H1 (cell line): ENCODE data around the gene DUSP12.

Experiments
- ATF3 ChIP-seq: IDR thresholded peaks from 2 replicates; pipeline ENCODE4 v1.6.1; 2011; ENCODE audit warnings: low read depth, mild to moderate bottlenecking, low read length; ENCODE audit not compliant: insufficient read depth
- CEBPB ChIP-seq: IDR thresholded peaks from 2 replicates; pipeline ENCODE4 v1.6.1; 2012; ENCODE audit warnings: low read depth, low read length
- CREB1 ChIP-seq: IDR thresholded peaks from 2 replicates; pipeline ENCODE4 v1.6.1; 2012; ENCODE audit warnings: inconsistent platforms
- CTCF ChIP-seq, 3 experiments: IDR thresholded peaks; 1 replicate in 2 of 3; 2 replicates in 1 of 3; pipeline versions ENCODE4 v1.5.1 to v1.6.1; 2011; ENCODE audit warnings: low read length in 3 of 3, mild to moderate bottlenecking in 3 of 3, inconsistent platforms in 2 of 3, low read depth in 1 of 3, moderate library complexity in 1 of 3; ENCODE audit not compliant: insufficient read depth in 1 of 3; ENCODE audit errors: control extremely low read depth in 1 of 3
- EP300 ChIP-seq, 2 experiments: IDR thresholded peaks; 1 replicate in 1 of 2; 2 replicates in 1 of 2; pipeline ENCODE4 v1.6.1; 2011 to 2012; ENCODE audit warnings: low read depth in 2 of 2, low read length in 2 of 2, mild to moderate bottlenecking in 2 of 2, borderline replicate concordance in 1 of 2, inconsistent platforms in 1 of 2, moderate library complexity in 1 of 2
- EZH2 ChIP-seq: fragments of 200-600 bp; sonication (generic); IDR thresholded peaks from 2 replicates; pipeline ENCODE4 v1.7.1; 2012; ENCODE audit warnings: low read depth, mild to moderate bottlenecking, moderate library complexity, low read length, inconsistent platforms; ENCODE audit not compliant: severe bottlenecking
- GTF2F1 ChIP-seq: IDR thresholded peaks from 2 replicates; pipeline ENCODE4 v1.6.1; 2012; ENCODE audit warnings: low read depth, low read length, improper control_type of control experiment, borderline replicate concordance
- HDAC2 ChIP-seq, 2 experiments: fragments of 300-600 bp in 1 of 2; sonication (generic) in 1 of 2; IDR thresholded peaks; 2 replicates each; pipeline ENCODE4 v1.6.1; 2011 to 2012; ENCODE audit warnings: low read depth in 2 of 2, low read length in 2 of 2, mild to moderate bottlenecking in 2 of 2, moderate library complexity in 2 of 2, borderline replicate concordance in 1 of 2, inconsistent platforms in 1 of 2
- PHF8 ChIP-seq: fragments of 200-600 bp; sonication (generic); conservative IDR thresholded peaks from 2 replicates; pipeline ENCODE4 v1.7.1; 2012; ENCODE audit warnings: low read depth, mild to moderate bottlenecking, inconsistent platforms, low read length, moderate library complexity
- POLR2AphosphoS5 ChIP-seq: IDR thresholded peaks from 2 replicates; pipeline ENCODE4 v1.6.1; 2011; ENCODE audit warnings: low read depth, low read length
- SIN3A ChIP-seq, 2 experiments: IDR thresholded peaks in 1 of 2; conservative IDR thresholded peaks in 1 of 2; 2 replicates each; pipeline ENCODE4 v1.6.1; 2011 to 2012; ENCODE audit warnings: low read length in 2 of 2, improper control_type of control experiment in 1 of 2, low read depth in 1 of 2, mild to moderate bottlenecking in 1 of 2
- TAF1 ChIP-seq: IDR thresholded peaks from 2 replicates; pipeline ENCODE4 v1.6.1; 2011; ENCODE audit warnings: mild to moderate bottlenecking, low read depth, low read length

GRCh38 chr1:161799792-161800191 is 50.2 kb downstream of the DUSP12 start:
- TF ChIP-seq CREB1 (no peak), POLR2AphosphoS5 (no peak), CTCF (IDR thresholded peaks at IDR 0.05; ENCODE audit: control extremely low read depth in 1 of 3, insufficient read depth in 1 of 3, low read depth in 1 of 3, low read length in 3 of 3) (no peak), EP300 (IDR thresholded peaks at IDR 0.05; ENCODE audit: borderline replicate concordance in 1 of 2, low read depth in 2 of 2, low read length in 2 of 2) (no peak), GTF2F1 (no peak), ATF3 (no peak), HDAC2 (IDR thresholded peaks at IDR 0.05; ENCODE audit: borderline replicate concordance in 1 of 2, low read depth in 2 of 2, low read length in 2 of 2) (no peak), EZH2 (no peak), CEBPB (no peak), PHF8 (no peak), SIN3A (conservative IDR thresholded peaks at IDR 0.05 in 1 of 2, IDR thresholded peaks at IDR 0.05 in 1 of 2; ENCODE audit: low read depth in 1 of 2, low read length in 2 of 2) (no peak), TAF1 (no peak)
